ENCODE data around the gene DLEC1.
"Not testable (repeated sequence)": the region's sequence is repeated elsewhere in the genome, so short reads cannot be mapped to it uniquely, and the experiment has no call there.

DLEC1 gene

DNA sequence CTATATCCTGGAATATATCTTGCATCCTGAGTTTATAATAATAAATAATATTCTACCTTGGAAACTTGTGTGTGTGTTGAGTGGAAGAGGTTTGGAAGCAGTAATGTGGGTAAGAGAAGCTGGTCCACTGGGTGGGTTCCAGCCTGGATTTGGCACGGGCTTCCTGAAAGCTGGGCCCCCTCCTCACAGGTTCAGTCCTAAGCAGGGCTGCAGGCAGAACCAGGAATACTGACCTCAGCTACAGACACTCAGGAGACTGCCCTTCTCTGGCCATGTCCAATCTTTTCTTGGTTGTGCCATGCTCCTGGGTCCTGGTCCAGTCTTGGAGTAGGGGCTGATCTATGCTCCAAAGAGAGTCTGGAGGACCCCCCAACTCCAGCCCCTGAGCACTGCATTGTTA is 104.0 kb downstream of the DLEC1 start:
- no peak for DNase-seq

DNA sequence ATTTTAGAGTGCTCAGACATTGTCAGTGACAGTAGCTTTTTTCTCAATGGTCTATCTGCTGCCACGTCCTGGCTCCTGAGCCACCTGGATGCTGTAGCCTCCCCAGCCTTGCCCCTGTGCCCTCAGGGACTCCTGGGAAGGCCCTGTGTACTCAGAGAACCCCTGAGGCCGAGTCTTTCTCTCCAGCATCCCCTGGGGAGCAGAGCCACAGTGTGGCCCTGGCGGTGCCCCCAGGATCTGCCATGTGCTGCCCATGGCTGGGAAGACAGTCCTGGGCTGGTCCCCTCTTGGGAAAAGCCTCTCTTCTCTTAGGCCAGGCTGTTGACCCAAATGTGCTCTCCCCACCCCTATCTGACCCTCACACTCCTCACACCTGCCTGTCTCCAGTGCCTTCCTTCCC is 104.5 kb downstream of the DLEC1 start:
- DNase-seq = no peak

GRCh38 chr3:38146504-38146903 is 107.5 kb downstream of the DLEC1 start:
- DNase-seq = no peak

DNA sequence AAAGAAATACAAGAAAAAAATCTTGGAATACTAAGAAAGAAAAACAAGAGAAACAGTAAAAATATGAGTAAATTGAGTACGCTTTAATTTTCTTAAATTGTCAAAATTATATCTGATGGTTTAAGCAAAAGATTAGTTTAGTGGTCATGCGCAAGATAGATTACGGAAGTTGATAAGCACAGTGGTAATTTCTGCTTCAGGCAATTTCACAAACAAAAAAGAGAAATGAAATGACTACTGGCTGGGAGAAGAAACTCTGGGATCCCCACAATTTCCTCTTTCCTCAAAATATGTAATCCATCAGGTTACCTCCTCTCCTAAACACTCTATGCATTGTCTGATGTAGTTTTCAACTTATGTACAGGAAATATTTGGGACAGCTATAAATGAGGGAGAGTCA is 108.4 kb downstream of the DLEC1 start:
- no peak for DNase-seq

DNA sequence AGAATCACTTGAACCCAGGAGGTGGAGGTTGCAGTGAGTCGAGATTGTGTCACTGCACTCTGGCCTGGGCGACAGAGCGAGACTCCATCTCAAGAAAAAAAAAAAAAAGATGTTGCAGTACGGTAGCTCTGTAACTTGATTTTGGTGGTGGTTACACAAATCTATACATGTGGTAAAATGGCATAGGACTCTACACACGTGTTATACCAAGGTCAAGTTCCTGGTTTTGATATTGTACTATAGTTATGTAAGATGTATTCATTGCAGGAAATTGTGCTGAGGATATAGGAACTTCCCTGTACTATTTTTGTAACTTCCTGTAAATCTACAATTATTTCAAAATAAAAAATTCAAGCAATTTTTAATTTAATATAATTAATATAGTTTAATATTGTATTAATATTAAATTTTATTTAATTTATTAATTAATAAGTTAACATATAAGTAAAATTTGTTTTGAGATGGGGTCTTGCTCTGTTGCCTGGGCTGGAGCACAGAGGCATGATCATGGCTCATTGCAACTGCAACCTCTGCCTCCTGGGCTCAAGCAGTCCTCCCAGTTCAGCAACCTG is 109.4 kb downstream of the DLEC1 start:
- no peak for DNase-seq

DNA sequence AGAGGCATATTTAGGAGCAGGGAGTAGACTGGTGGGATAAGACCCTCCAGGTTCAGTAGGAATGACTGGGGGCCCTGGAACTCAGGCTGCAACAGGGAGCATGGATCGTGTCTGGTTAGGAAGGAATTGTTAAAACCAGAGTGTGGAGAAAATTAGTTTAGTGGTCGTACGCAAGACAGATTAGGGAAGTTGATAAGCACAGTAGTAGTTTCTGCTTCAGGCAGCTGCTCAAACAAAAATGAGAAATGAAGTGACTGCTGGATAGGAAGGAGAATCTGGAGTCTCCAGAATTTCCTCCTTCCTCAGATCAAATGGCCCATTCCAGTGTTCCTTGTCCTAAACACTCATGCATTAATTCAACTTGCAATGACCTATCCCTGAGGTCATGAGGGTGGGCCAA is 110.7 kb downstream of the DLEC1 start:
- DNase-seq = no peak

DNA sequence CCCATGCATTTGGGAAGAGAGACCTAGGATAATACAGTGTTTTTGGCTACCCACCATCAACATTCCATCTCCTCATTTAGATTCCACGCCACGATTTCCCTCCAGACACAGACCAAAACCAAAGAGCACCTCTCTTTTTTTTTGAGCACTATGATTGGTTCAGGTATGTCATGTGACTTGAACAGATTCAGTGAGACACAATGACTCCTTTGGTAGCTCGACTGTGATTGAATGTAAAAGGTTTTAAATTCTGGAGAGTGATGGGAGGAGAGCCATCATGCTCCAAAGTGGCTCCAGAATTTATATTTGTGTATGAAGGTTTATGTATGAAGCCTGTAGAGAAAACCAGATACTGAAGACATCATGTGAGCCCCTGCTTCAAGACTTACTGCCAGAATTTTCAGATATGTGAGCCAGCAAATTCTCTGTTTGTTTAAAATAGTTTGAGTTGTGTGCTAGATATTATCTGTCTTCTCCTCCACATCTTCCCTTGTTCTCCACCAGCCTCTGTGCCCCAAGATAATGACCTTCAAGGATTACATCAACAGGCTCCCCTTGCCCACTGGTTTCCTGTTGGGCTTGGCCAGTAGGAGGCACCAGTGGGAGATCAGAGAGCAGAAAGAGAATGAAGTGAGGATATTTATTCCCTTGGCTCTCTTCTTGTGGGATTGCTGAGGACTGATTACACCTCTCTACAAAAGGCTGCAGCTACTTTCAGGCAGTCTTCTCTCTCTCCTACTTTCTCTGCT is 111.9 kb downstream of the DLEC1 start:
- DNase-seq = no peak

GRCh38 chr3:38151667-38152265 is 112.8 kb downstream of the DLEC1 start:
- no peak for DNase-seq

- no peak for DNase-seq
Observed at GRCh38 chr3:38152609-38153008, 113.6 kb downstream of the DLEC1 start.

DNA sequence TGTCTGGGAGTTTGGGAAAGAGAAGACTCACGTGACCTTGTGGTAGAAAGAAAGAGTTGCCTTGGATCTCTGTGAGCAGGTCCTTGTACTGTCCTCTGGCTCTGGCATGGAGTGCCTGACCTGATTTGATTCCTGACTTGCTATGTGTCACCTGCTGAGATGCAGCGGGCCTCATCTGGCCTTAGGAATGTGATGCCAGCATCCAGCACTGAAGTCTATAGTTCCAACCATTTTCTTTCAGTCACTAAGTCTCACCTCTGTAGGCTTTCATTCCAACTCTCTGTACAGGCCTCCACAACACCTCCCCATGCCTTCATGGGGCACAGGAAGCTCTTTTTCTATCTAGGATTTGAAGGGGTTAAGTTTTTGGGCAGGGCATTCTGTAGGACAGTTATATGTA is 114.2 kb downstream of the DLEC1 start:
- no peak for DNase-seq

- DNase-seq = no peak
Observed at GRCh38 chr3:38154033-38154494, 115.1 kb downstream of the DLEC1 start.

- no peak for DNase-seq
Observed at GRCh38 chr3:38154625-38155255, 115.7 kb downstream of the DLEC1 start.

DNA sequence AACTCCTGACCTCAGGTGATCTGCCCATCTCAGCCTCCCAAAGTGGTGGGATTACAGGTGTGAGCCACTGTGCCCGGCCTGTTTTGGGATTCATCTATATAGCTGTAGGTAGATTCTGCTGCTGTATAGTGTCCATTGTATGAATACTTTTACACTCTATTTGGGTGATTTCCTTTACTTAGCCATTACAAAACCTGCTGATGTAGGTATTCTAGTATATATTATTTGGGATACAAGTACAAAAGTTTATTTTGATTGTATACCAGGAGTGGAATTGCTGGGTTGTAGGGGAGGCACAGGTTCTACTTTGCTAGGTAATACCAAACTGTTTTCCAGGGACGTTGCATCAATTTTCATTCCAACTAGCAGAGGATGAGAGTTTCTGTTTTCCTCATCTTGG is 116.8 kb downstream of the DLEC1 start:
- no peak for DNase-seq

DNA sequence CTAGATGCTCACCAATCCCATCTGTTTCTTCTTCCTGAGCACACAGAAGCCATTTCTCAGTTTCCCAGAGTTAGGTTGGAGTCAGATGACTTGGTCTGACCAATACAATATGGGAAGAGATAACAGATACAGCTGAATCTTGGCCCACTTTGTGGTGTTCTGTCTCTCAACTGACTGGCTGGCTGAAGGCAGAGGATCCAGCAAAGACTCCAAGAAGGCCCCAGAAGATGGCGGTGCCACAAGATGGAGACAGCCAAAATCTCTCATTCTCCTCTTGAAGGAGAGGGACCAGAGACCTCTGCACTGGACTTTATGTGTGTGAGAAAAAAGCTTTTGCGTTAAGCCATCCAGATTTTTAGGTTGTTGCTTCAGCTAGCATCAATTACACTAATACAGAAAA is 118.1 kb downstream of the DLEC1 start:
- no peak for DNase-seq

DNA sequence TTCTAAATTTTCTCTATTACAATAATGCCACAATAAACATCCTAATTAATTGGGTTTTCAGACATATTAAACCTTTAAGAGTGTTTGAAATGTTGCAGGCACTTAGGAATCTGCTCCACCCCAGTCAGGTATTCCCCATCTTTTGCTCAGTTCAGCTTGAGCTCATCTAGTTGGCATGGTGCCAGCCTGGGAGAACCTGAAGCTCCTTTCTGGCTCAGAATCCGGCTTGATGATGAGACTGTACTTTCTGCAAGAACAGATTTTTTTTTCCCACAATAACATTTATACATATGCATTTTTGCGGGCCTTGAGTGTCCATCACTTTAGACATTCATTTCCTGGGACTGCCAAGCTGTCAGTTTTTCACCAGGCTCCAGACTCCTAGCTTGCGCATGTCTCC is 118.6 kb downstream of the DLEC1 start:
- DNase-seq = no peak

GRCh38 chr3:38158472-38158871 is 119.5 kb downstream of the DLEC1 start:
- DNase-seq = no peak

DNA sequence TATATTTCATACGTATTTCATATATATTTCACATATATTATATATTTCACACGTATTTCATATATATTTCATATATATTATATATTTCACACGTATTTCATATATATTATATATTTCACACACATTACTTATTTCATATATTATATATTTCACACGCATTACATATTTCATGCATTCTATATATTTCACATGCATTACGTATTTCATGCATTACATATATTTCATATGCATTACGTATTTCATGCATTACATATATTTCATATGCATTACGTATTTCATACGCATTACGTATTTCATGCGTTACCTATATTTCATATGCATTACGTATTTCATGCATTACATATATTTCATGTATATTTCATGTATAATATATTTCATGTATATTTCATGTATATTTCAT is 121.7 kb downstream of the DLEC1 start:
- not testable (repeated sequence) for DNase-seq

GRCh38 chr3:38163117-38163840 is 124.3 kb downstream of the DLEC1 start:
- DNase-seq = no peak

GRCh38 chr3:38163841-38164642 is 125.0 kb downstream of the DLEC1 start:
- DNase-seq = no peak

- no peak for DNase-seq
Observed at GRCh38 chr3:38164643-38164951, 125.6 kb downstream of the DLEC1 start.

- peak; percentile 97 for DNase-seq
Observed at GRCh38 chr3:38164952-38165721, 126.1 kb downstream of the DLEC1 start, which contains the start of gene OXSR1. OXSR1 (plus strand) TSS chr3:38165537; CDS start chr3:38165877, 340 bp downstream.
